Activated CD8-positive, alpha-beta memory T cell treated with anti-CD3 and anti-CD28 coated beads, Interleukin-2, amount 50 U/mL, for 1 hour (primary cell): Measurements from ENCODE around the gene MINDY4B.
"Not testable (repeated sequence)": the region's sequence is repeated elsewhere in the genome, so short reads cannot be mapped to it uniquely, and the experiment has no call there.

Experiments used
- DNase-seq: peaks from one replicate; pipeline ENCODE4 v3.0.0-alpha.2; 2020; ENCODE audit errors: extremely low read depth

The MINDY4B gene

DNA sequence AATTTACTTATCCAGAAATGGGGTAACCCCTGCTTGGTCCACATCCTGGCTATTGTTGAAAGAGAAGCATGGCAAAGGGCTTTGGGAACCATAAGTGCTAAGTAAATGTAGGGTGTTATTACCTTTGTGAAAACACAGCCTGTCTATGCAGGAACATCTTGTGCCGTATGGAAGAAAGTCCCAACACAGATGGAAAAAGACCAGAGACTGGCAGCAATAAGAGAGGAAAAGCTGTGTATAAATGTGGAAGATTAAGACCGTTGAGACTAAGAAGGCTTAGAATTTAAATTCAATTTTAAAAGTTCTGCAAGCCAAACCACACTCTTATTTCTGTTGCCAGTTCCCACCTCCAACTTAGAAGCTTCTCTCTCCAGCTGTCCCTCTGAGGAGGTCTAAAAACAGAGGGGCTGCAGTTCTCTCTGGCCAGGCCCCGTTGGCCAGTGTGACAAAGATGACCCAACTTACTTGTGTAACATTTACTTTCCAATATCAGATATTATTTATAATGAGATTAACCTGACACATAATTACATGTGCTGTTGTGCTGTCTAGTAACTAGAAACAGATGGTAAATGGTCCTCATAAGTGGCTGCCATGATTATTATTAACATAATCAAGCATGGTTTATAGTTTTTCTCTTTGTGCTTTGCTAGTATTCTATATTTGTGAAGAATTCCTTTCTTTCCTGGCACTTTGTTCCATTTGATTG, 7.0 kb downstream of the MINDY4B start:
- DNase-seq, result no peak

DNA sequence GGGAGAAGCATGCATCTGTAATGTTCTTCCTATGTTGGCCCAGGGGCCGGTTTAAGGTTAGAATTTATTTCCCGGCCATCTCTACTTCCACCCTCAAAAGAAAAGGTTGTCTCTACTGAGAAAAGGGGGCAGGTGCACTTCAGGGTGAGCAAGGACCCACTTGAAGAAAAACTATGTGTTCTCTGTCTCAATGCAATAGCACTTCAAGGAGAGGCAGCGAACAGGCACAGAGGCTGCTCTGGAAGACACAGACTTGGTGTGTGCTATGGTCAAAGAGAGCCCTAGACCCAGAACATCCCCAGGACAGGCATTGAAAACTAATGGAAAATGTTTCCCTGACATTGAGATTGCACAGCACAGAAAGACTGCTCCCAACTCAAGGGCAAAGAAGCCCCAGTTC, 7.6 kb downstream of the MINDY4B start:
- DNase-seq, result no peak

DNA sequence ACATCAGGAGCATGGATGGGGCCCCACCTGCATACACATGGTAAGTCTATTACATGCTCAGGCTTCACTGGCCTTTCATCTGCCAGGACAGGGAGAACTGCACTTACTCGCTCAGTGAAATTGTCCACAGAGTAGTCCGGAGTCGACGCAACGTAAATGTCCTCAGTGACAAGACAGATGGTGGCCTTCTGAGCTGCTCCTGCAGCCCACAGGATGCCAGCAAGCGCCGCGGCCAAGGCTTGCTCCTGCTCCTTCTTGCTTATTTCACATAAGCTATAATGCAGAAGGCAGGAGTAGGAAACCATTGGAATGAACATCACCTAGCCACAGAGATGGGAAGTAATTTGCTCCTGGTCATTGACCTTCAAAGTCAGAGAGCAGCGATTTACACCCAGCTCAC, 14.4 kb downstream of the MINDY4B start:
- no peak for DNase-seq

DNA sequence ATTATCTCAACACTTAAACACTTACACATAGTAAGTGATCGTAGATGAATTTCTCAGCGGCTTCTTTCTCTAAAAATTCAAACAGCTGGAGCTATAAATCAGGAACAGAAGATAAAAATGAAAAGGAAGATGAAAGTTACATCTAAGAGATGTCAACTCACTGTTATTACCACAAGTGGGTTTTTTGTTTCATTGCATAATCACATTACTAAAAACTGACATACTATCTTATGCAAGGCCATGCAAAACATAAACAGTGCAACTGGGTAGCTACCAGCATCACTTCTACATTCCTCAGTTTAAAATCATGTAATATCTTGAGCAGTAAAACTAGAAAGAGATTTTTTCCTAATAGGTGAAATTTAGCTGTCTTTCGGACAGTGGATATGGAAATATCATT, 14.9 kb downstream of the MINDY4B start:
- DNase-seq, result no peak

DNA sequence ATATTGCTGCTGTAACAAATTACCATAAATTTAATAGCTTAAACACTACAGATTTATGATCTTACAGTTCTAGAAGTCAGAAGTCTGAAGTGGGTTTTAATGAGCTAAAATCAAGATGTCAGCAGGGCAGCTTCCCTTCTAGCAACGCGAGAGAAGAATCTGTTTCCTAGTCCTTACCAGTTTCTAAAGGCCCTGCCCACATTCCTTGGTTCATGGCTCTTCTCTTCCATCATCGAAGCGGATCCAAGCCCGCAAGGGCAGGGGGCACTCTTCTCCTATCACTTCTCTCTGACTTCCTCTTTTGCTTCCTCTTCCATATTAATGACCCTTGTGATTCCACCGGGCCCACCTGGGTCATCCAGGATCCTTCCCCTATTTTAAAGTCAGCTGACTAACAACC, 16.1 kb downstream of the MINDY4B start:
- DNase-seq, result no peak

DNA sequence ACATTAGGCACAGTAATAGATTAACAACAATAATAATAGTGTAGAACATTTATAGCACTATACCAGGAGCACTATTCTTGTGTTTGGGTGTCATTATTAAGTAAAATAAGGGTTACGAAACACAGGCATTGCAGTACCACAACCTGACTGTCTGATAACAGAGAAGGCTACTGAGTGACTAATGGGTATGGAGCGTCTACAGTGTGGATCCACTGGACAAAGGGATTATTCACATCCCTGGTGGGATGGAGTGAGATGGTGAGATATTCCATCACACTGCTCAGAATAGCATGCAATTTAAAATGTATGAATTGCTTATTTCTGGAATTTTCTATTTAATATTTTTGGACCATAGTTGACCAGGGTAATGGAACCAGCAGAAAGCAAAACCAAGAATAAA, 18.2 kb downstream of the MINDY4B start:
- DNase-seq, result no peak

DNA sequence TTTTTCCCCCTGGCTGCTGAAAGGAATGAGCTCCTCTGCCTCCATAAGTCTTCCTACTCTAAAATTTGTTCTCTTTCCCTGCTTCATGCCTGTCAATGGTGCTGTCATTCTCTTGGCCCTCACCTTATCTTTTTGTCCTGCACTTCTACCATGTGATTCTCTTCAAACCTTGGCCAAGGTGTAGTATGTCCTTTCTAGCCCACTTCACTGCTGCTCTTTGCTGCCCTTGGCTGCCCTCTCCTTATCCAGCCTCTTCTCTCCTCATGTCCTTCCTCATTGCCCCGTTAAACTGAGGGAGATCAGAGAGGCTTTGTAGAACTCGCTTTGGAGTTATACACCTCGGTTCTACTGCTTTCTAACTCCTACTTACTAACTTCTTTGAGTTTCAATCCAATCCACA, 19.7 kb downstream of the MINDY4B start:
- no peak for DNase-seq

DNA sequence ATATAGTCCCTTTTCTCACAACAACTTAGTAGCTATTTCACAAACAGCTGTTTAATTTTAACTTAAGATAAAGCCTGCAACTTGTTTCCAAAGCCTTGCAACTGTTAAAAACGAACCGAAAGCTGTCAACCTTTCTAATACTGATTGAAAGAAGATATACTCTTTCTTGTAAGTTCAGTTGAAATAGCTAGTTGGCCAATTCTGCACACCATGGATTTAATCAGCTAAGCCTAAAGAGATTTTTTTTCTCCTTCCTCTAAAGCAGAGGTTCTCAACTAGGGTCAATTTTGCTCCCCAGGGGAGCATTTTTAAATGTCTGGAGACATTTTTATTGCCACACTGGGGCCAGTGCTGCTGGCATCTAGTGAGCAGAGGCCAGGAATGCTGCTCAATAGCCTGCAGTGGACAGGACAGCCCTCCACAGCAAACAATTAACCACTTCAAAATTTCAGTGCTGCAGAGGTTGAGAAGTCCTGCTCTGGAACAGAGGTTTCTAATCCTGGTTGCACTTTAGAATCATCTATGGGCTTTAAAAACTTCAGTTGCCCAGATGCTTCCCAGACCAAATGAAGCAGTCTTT, 26.2 kb downstream of the MINDY4B start:
- DNase-seq, result no peak

DNA sequence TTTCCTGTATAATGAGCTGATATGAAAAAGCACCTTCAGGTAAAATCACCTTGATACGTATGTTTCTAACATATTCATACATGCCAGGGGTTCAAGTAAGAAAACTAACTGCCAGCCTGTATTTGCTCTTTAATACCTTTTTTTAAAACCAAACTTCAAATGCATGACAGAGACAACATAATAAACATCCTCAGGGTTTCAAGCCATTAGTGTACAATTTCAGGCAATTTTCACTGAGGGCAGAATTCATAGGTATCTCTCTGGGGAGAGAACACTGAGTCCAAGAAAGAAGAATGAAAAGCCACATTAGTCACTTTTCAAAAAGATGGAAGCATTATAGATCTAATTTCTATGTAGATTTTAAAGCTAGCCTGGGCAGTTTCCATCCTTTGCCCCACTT, 26.9 kb downstream of the MINDY4B start:
- no peak for DNase-seq

DNA sequence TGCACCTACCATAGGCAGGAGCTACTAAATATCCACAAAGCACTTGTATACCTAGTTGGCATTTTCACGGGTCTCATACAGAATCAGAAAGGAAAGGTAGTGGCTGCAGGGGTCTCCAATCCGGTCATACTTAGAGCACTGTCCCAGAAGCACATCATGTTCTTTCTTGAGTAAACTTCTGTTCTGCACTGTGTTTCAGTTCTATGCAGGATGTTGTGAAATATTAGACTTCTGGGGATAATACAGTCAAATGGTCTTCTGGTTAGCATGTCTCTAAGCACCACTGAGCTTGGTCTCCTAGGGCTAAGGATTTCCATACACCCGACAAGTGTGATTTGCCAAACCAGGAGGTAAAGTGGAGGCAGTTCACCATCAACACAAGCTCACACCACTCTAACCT, 27.9 kb downstream of the MINDY4B start:
- DNase-seq, result no peak

DNA sequence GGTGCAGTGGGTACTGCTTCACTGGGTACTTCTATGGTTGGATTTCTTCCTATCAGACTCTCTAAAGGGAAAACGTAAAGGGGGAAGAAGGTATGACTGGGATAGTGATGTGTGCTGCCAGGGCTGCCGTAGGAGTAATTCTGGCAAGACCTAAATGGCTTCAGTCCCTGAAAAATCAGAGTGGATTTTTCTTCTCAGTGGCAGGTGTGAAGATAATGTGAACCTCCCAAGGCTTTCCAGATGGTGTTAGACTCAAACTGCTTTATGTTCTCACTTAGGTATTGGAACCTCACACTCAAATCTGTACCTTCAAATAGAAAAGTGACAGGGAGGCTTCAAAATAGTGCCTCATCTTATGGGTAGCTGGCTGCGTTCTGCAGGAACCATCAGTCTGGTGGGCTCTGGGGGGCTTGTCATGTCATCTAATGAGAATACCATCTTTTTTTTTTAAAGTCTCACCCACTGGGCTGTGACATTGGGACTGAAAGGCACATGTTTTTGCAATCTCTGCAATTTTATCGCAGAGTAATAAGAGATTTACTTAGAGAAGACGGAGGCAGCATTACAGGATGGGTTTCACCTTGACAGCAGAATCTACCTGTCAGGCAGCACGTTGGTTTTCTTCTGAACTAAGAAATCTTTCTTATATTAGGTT, 28.5 kb downstream of the MINDY4B start:
- no peak for DNase-seq

DNA sequence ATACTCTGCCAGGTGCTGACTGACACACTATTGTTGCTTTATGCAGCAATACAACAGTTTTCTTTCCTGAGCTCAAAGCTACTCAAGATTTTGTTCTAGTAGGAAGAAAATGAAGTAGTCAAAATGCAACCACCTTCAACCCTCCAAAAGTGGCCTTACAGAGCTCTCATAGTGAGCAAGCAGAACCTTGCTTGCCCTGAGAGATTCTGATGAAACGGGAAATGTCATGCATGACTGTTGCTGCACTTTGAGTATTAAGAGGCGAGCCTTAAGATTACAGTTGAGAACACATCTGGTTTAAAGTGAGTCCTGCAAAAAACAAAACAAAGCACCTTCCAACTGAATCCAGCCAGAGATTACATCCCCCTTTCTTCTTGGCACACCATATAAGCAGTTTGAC, 29.7 kb downstream of the MINDY4B start:
- no peak for DNase-seq

DNA sequence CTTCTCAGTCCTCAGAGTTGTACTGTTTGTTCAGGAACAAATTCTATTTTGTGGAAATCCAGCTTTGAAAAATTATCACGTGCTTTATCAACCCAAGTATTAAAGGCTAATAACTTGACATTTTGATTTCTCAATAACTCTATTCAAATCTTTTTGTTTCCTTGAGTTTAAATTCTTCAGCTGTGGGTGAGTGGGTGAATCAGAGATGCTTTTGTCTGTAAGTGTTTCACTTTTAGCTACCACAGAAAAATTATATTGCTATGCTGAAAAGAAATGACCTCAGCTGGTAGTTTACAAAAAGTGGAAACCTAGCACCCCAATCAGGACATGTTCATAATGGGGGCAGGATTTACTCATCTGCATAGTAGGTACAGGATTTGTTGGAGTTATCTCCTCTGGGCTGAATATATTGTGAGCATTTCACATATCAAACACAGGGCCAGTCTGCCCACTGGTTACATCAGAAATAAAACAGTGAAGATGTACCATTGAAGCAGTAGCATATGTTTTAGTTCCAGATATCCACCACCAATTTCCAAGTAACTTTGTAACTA, 30.5 kb downstream of the MINDY4B start:
- no peak for DNase-seq

DNA sequence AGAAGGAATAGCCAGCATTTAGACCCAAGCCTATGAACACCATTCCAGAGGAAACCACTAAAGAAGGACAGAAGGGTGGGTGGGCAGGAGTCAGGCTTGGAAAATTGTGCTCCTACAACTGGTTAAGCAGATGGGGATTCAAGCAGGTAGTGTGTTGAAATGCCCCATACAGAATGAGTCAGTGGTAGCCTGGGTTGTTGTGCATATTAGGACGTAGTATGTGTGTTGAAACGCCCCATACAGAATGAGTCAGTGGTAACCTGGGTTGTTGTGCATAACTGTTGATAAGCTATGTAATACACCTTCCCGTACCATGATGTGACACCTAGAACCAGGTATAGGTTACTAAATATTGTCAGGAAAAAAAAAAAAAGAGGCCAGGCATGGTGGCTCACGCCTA, 34.0 kb downstream of the MINDY4B start:
- no peak for DNase-seq

DNA sequence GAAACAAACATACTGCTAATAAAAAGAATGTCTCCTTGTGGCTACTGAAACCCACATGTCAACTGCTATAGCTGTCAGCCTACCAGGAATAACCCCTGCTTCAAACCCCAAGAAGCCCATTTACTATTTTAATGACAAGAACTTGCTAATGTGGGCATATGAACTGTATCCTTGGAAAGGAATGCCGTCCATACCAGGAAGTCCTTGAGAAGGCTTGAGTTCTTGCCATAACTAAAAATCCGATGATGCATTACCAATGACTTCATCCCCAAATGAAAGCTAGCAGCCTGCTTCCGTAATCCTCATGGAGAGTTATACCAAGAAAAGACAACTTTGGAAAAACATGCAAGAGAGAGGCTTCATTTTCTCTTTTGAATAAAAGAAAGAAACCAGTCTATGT, 34.8 kb downstream of the MINDY4B start:
- no peak for DNase-seq

DNA sequence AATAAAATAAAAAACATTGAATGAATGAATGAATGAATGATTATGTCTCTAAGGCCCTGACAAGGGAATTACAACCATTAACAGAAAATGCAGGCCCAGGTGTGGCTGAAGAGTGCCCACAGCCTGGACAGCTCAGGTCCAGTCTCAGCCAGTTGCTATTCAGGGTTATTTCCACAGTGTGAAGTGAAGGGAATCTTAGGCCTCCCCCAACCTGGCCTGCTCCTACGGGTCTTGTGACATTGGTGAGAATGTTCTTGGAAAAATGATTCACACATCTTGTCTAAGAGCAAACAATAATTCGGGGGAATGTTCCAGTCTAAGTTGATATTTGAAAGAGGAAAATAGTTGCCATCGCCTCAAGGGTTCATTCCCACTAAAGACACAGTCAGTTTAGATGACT, 37.0 kb downstream of the MINDY4B start:
- DNase-seq, result no peak

DNA sequence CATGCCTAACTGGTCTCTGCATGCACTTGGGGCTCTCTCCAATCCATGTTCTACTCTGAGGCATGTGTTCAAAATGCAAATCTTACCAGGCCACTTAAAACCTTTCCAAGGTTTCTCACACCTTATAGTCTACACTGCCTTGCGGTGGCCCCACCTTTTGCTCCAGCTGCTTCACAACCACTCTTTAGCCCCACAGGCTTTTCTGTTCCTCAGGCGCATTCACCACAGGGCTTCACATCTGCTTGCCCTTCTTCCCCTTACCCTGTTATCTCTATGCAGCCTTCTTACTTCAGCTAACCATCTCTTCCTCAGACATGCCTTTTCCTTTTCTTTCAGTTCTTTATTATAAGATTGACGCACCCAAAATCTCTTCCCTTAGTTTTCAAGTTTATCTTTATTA, 37.8 kb downstream of the MINDY4B start:
- no peak for DNase-seq

DNA sequence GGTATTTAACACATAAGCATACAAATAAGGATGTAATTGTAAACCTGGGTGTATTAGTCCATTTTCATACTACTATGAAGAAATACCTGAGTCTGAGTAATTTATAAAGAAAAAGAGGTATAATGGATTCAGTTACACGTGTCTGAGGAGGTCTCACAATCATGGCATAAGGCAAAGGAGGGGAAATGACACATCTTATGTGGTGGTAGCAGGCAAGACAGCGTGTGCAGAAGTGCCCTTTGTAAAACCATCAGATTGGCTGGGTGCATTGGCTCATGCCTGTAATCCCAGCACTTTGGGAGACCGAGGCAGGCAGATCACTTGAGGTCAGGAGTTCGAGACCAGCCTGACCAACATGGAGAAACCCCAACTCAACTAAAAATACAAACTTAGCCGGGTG, 41.3 kb downstream of the MINDY4B start:
- not testable (repeated sequence) for DNase-seq

DNA sequence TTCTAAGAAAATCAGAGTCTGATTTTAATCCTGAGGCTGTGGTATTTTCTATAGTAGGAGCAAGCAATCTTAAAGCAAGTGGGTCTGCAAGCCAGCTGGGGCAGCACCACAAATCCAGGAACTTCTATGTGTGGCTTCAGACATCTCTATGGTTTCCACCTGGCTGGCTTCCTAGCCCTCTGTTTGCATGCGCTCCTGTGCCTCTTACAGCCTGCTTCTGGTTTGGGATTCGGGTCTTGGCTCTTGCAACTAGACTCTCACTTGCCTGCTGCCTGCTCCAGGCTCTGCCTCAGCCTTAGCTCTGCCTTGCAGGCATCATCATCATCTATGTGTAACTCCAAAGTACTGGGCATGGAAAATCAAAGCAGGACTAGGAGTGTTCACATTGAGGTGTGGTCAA, 43.4 kb downstream of the MINDY4B start:
- DNase-seq, result no peak

DNA sequence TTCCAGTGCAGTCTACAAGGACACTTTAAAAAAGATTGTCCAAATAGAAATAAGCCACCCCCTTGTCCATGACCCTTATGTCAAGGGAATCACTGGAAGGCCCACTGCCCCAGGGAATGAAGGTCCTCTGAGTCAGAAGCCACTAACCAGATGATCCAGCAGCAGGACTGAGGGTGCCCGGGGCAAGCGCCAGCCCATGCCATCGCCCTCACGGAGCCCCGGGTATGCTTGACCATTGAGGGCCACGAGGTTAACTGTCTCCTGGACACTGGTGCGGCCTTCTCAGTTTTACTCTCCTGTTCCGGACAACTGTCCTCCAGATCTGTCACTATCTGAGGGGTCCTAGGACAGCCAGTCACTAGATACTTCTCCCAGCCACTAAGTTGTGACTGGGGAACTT, 47.3 kb downstream of the MINDY4B start:
- not testable (repeated sequence) for DNase-seq

DNA sequence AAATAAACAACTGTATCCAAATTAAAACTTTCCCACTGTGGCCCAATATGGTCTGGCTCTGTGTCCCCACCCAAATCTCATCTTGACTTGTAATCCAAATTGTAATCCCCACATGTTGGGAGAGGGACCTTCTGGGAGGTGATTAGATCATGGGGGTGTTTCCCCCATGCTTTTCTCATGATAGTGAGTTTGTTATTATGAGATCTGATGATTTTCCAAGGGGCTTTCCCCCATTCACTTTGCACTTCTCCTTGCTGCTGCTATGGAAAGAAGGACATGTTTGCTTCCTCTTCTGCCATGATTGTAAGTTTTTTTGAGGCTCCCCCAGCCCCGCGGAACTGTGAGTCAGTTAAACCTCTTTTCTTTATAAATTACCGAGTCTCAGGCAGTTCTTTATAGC, 55.0 kb downstream of the MINDY4B start:
- no peak for DNase-seq

DNA sequence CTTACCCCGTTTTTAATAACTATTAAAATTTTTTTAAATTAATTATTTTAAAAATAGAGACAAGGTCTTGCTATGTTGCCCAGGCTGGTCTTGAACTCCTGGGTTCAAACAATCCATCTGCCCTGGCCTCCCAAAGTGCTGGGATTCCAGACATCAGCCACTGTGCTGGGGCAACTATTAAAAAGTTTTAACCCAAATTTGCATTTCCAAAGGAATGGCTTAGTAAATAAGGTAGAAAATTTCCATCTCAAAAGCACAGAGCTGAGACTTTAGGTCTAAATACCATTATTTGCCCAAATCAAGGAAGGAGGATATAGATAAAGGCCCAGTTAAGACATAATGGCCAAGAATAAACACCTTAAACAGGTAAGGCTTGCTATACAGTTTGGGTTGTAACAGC, 56.4 kb downstream of the MINDY4B start:
- DNase-seq, result no peak

DNA sequence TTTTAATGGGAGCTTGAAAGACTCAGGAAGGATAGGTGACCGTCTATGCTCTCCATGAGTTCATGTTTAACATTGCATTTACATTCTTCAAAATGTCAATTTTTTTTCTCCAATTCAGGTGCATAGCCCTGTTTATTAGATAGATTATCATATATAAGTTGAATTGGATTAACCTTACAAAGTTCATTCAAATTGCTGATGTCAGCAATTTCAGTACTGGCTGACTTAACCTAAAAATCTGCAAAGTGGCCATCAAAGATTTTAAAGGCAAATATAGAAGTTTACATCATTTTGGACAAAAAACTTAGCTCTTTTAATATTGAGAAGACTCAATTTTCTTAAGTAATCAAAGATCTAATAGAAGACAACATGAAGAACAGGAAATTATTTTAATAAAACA, 57.8 kb downstream of the MINDY4B start:
- DNase-seq, result no peak
